Measurements from ENCODE around the gene NFIC.

Gene NFIC

GRCh38 chr19:3469638-3470499, 103.5 kb downstream of the NFIC start:
- no peak for DNase-seq (ENCODE audit: low read depth)

GRCh38 chr19:3470500-3471128, 104.2 kb downstream of the NFIC start:
- no peak for DNase-seq (ENCODE audit: low read depth)

- DNase-seq (ENCODE audit: low read depth) = peak; percentile 36
These were observed 105.7 kb downstream of the NFIC start for GRCh38 chr19:3471954-3472655.

- no peak for DNase-seq (ENCODE audit: low read depth)
These were observed 107.6 kb downstream of the NFIC start for GRCh38 chr19:3474010-3474409.

GRCh38 chr19:3474614-3475013, 108.2 kb downstream of the NFIC start:
- DNase-seq (ENCODE audit: low read depth) = no peak

GRCh38 chr19:3475449-3475848, 109.1 kb downstream of the NFIC start:
- no peak for DNase-seq (ENCODE audit: low read depth)

GRCh38 chr19:3476830-3477229, 110.4 kb downstream of the NFIC start:
- no peak for DNase-seq (ENCODE audit: low read depth)

GRCh38 chr19:3477506-3477905, 111.1 kb downstream of the NFIC start:
- no peak for DNase-seq (ENCODE audit: low read depth)

- no peak for DNase-seq (ENCODE audit: low read depth)
These were observed 111.6 kb downstream of the NFIC start for GRCh38 chr19:3477951-3478350.

GRCh38 chr19:3478409-3479176, 112.2 kb downstream of the NFIC start:
- DNase-seq (ENCODE audit: low read depth) = no peak

- DNase-seq (ENCODE audit: low read depth) = peak; percentile 63
These were observed 112.9 kb downstream of the NFIC start for GRCh38 chr19:3479177-3479833.

GRCh38 chr19:3479834-3480215, 113.4 kb downstream of the NFIC start:
- peak; percentile 50 for DNase-seq (ENCODE audit: low read depth)

- no peak for DNase-seq (ENCODE audit: low read depth)
These were observed 114.2 kb downstream of the NFIC start, which contains the start of gene SMIM24 for GRCh38 chr19:3480383-3481091. TSS of gene SMIM24 (minus strand) at chr19:3480525. CDS start at chr19:3480463, 62 bp downstream.

- DNase-seq (ENCODE audit: low read depth) = no peak
These were observed 115.1 kb downstream of the NFIC start for GRCh38 chr19:3481241-3482090.

GRCh38 chr19:3482507-3483225, 116.3 kb downstream of the NFIC start:
- DNase-seq (ENCODE audit: low read depth) = no peak

GRCh38 chr19:3483226-3483628, 116.8 kb downstream of the NFIC start, which contains the start of gene SMIM44:
TSS of gene SMIM44 (minus strand) at chr19:3483441. CDS start at chr19:3483403, 38 bp downstream.
- DNase-seq (ENCODE audit: low read depth) = no peak

GRCh38 chr19:3491396-3492119, 125.2 kb downstream of the NFIC start:
- DNase-seq (ENCODE audit: low read depth) = no peak

GRCh38 chr19:3492131-3492839, 125.9 kb downstream of the NFIC start:
- no peak for DNase-seq (ENCODE audit: low read depth)

Measured in ELR (cell line).